ENCODE measurements around the gene ANKRD63. TPM values are rescaled to one million over a fixed set of nuclear protein-coding genes. Genes with fewer than 3 reads are reported as not detected.

ANKRD63 gene
- total RNA-seq, 2 experiments from 2014 or later: 0.37 TPM; not detected in 1

DNA sequence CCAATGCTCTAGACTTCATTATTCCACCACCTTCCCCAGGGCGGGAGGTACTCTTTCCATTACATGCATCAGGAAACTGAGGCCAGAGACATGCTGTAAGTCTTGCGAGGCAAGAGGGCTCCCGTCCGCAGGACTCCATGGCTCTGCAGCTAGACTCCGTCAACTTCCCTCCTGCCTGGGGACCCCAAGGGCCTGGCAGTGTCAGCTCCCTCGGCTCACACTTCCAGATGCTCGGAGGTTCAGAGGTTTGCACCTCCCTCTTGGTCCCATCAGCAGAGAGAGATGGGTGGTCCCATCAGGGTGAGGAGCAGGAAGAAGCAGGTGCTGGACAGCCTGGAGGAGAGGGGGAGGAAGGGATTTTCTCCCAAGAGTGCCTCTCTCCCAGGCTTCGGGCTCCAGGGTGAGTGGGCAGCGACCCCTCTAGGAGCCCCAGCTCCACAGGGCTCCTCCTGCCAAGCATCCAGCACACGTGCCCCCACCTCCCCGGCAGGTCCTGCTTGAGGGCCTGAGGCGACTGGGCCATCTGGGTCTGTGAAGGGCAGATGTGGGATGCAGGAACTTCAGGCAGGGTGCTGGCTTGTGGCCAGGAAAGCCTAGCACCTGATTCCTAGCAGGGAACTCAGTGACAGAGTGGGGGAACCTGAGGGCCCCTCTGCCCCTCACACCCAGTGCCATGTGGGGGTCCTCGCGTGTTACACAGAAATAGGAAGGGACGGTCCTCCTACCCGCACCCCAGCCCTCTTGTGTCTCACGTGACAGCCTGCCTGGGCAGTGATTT is 34.7 kb downstream of the ANKRD63 start:
- peaks cover 10% of the 10 kb centered on the region for H3K4me1 Mint-ChIP-seq (ENCODE audit: low read depth)
- ChIA-PET CTCF (interaction anchor here (0.6 to 8.1 kb wide), 4 partner anchors 21 to 90 kb away, joined by 3 to 43 read pairs (median 4); no protein-coding TSS in a partner anchor), POLR2A (interaction anchor here (1.2 kb wide), 1 partner anchor 9 kb away, joined by 3 read pairs; the partner anchor contains the start of gene PAK6)
- no peak overlapping the region for H3K27ac Mint-ChIP-seq
- H3K4me3 Mint-ChIP-seq: no peak overlapping the region
- peaks cover 27% of the 10 kb centered on the region for H3K27me3 Mint-ChIP-seq (ENCODE audit: low read depth)
- no peaks in the 10 kb centered on the region for H3K9me3 Mint-ChIP-seq (ENCODE audit: insufficient read depth)
- no peak for ATAC-seq
- H3K36me3 Mint-ChIP-seq (ENCODE audit: low read depth): peaks cover 1% of the 10 kb centered on the region
- DNase-seq: no peak

DNA sequence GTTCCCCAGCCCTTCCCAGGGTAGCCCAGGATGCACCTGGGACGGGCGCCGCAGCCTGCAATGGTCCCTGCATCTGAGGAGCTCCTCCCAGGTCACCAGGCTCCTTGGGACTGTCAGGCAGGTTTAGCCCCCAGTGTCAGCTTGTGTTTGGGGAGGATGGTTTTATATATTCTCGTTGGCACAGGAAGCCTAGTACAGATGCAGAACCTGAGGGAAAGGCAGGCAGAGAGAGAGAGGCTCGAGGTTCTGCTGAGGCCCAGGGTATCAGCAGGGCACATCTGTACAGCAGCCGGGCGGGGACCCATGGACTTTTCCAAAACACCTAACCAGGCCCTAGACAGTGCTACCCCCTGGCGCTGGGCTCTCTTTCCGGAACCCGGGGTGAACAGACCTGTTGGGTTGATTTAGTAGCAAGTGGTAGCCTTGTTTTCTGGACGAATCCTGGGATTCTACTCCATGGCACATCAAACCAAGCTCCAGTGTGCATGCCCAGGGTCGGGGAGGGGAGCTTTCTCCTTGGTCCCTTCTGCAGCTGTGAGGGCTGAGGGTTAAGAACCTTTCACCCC is 35.4 kb downstream of the ANKRD63 start:
- no peak overlapping the region for H3K27ac Mint-ChIP-seq
- H3K4me1 Mint-ChIP-seq (ENCODE audit: low read depth): peaks cover 12% of the 10 kb centered on the region
- H3K4me3 Mint-ChIP-seq: no peak overlapping the region
- no peaks in the 10 kb centered on the region for H3K36me3 Mint-ChIP-seq (ENCODE audit: low read depth)
- ATAC-seq (no peak), DNase-seq (no peak)
- POLR2A ChIA-PET: interaction anchor here (1.2 kb wide), 1 partner anchor 8 kb away, joined by 3 read pairs; the partner anchor contains the start of gene PAK6
- H3K9me3 Mint-ChIP-seq (ENCODE audit: insufficient read depth): no peaks in the 10 kb centered on the region
- CTCF ChIA-PET: interaction anchor here (0.6 to 8.1 kb wide), 4 partner anchors 21 to 90 kb away, joined by 3 to 43 read pairs (median 4); no protein-coding TSS in a partner anchor
- peaks cover 23% of the 10 kb centered on the region for H3K27me3 Mint-ChIP-seq (ENCODE audit: low read depth)

- Mint-ChIP-seq H3K36me3 (ENCODE audit: low read depth) (no peaks in the 10 kb centered on the region), H3K27ac (no peak overlapping the region), H3K4me1 (ENCODE audit: low read depth) (peaks cover 13% of the 10 kb centered on the region), H3K9me3 (ENCODE audit: insufficient read depth) (no peaks in the 10 kb centered on the region), H3K27me3 (ENCODE audit: low read depth) (peaks cover 19% of the 10 kb centered on the region), H3K4me3 (no peak overlapping the region)
- CTCF ChIA-PET: interaction anchor here (1.1 to 8.1 kb wide), 4 partner anchors 20 to 91 kb away, joined by 3 to 43 read pairs (median 10); no protein-coding TSS in a partner anchor
- no peak for DNase-seq
- no peak for ATAC-seq
- POLR2A ChIA-PET: interaction anchor here (0.9 kb wide), 1 partner anchor 19 kb away, joined by 3 read pairs; no protein-coding TSS in a partner anchor
Measured at GRCh38 chr15:40246496-40247280, 36.2 kb downstream of the ANKRD63 start.

DNA sequence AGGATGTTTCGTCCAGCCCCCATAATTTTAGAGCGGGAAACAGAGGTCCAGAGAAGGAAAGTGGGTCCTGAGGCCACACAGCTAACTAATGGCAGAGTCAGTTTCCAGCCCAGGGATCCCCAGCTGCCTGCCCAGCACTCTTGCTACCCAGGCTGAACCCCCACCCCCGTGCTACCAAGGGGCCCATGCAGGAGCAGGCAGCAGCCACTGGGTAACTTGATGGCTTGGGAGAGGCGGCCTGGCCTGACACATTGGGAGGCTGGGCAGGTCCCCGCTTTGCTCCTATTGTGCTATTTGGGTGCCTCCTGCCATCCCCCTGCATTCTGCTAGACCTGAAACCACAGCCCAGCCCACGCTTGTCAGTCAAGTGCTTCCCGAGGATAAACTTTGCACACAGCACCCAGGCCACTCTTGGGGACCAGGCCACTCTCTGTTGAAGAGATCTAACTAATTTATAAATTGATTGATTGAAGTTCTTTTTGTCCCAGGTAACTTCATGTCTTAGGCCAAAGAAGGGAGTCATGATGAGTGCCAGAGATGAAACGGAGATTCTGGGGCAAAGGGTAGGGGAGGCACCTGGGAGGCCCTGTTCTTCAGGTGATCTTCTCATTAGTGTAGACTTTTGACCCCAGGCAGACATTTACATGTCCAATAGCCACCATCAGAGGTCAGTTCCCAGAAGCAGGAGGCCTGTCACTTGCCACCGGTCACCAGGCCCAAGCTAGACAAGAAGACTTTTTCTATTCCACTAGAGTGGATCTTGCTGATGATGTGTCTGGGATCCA is 37.0 kb downstream of the ANKRD63 start:
- Mint-ChIP-seq H3K4me3 (no peak overlapping the region), H3K36me3 (ENCODE audit: low read depth) (no peaks in the 10 kb centered on the region), H3K9me3 (ENCODE audit: insufficient read depth) (no peaks in the 10 kb centered on the region), H3K27ac (no peak overlapping the region), H3K27me3 (ENCODE audit: low read depth) (peaks cover 14% of the 10 kb centered on the region), H3K4me1 (ENCODE audit: low read depth) (peaks cover 13% of the 10 kb centered on the region)
- ATAC-seq: no peak
- CTCF ChIA-PET: interaction anchor here (4.5 to 8.1 kb wide), 2 partner anchors 28 kb away, joined by 16 to 43 read pairs; no protein-coding TSS in a partner anchor
- no peak for DNase-seq
- POLR2A ChIA-PET: interaction anchor here (0.9 kb wide), 1 partner anchor 18 kb away, joined by 3 read pairs; no protein-coding TSS in a partner anchor

- no peaks in the 10 kb centered on the region for H3K9me3 Mint-ChIP-seq (ENCODE audit: insufficient read depth)
- no peak overlapping the region for H3K27ac Mint-ChIP-seq
- CTCF ChIA-PET: interaction anchor here (0.9 to 8.1 kb wide), 4 partner anchors 25 to 199 kb away, joined by 3 to 43 read pairs (median 10); no protein-coding TSS in a partner anchor
- H3K36me3 Mint-ChIP-seq (ENCODE audit: low read depth): no peaks in the 10 kb centered on the region
- no peak overlapping the region for H3K4me3 Mint-ChIP-seq
- peaks cover 13% of the 10 kb centered on the region for H3K4me1 Mint-ChIP-seq (ENCODE audit: low read depth)
- H3K27me3 Mint-ChIP-seq (ENCODE audit: low read depth): peaks cover 9% of the 10 kb centered on the region
- POLR2A ChIA-PET: no interaction called here
- DNase-seq: no peak
- ATAC-seq: no peak
Measured at GRCh38 chr15:40244961-40245523, 37.8 kb downstream of the ANKRD63 start.

DNA sequence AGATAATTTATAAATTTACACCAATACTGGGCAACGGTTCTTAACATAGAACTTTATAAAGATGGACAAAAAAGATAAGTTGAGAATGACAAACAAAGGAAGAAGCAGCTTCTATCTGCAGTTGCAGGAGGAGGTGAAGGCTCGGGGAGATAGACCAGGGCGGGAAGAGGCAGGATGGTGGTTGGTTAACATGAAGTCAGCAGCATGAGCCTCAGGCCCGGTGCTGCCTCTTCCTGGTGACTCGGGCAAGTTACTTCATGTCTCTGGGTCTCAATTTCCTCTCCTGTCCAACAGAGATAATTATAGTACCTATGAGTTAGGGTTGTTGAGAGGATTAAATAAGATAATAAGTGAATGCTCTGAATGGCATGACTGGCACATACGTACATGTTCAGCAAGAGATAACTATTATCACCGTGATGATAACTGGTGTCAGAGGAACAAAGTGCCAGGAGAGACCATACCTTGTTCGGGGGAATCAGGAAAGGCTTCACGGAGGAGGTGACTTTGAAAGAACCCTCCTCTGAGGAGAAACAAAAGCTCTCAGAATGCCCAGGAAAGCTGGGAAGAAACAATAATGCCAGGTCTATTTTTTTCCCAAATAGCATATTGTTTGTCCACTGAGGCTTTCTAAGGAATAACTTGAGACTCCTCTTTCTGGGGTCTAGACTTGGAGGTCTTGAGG is 39.6 kb downstream of the ANKRD63 start:
- H3K27me3 Mint-ChIP-seq (ENCODE audit: low read depth): peaks cover 10% of the 10 kb centered on the region
- ATAC-seq (no peak), DNase-seq (no peak)
- no peak overlapping the region for H3K4me3 Mint-ChIP-seq
- no peaks in the 10 kb centered on the region for H3K36me3 Mint-ChIP-seq (ENCODE audit: low read depth)
- ChIA-PET CTCF (interaction anchor here (1.1 to 8.1 kb wide), 5 partner anchors 11 to 198 kb away, joined by 3 to 43 read pairs (median 4); no protein-coding TSS in a partner anchor), POLR2A (no interaction called here)
- H3K27ac Mint-ChIP-seq: no peak overlapping the region
- H3K4me1 Mint-ChIP-seq (ENCODE audit: low read depth): peaks cover 24% of the 10 kb centered on the region
- H3K9me3 Mint-ChIP-seq (ENCODE audit: insufficient read depth): no peaks in the 10 kb centered on the region

- Mint-ChIP-seq H3K27me3 (ENCODE audit: low read depth) (peaks cover 17% of the 10 kb centered on the region), H3K4me3 (no peak overlapping the region), H3K9me3 (ENCODE audit: insufficient read depth) (no peaks in the 10 kb centered on the region), H3K36me3 (ENCODE audit: low read depth) (no peaks in the 10 kb centered on the region), H3K27ac (no peak overlapping the region), H3K4me1 (ENCODE audit: low read depth) (peaks cover 26% of the 10 kb centered on the region)
- POLR2A ChIA-PET: no interaction called here
- ATAC-seq (no peak), DNase-seq (no peak)
- CTCF ChIA-PET: interaction anchor here (1.1 to 8.1 kb wide), 5 partner anchors 12 to 37 kb away, joined by 3 to 43 read pairs (median 4); no protein-coding TSS in a partner anchor
Measured at GRCh38 chr15:40242601-40243000, 40.3 kb downstream of the ANKRD63 start.

DNA sequence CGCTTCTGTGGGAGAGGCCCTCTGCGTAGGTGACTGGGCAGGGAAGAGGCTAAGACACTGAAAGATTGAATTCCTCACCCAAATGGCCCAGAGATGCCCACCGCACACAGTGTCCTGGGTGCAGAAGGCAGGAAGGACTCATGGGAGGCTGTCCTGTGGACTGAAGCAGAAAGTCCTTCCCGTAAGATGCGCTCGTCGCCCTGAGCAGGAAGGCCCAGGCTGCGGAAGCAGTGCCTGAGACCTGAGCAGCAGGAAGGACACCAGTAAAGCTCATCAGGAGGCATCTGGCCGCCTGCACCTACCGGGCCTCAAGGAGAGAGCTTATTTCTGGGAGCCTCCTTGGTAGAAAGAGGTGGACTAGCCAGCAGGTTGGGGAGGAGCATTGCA is 40.7 kb downstream of the ANKRD63 start:
- POLR2A ChIA-PET: no interaction called here
- no peaks in the 10 kb centered on the region for H3K9me3 Mint-ChIP-seq (ENCODE audit: insufficient read depth)
- no peak for ATAC-seq
- no peaks in the 10 kb centered on the region for H3K36me3 Mint-ChIP-seq (ENCODE audit: low read depth)
- no peak overlapping the region for H3K27ac Mint-ChIP-seq
- CTCF ChIA-PET: interaction anchor here (1.1 to 8.1 kb wide), 5 partner anchors 11 to 37 kb away, joined by 3 to 43 read pairs (median 4); no protein-coding TSS in a partner anchor
- H3K4me3 Mint-ChIP-seq: no peak overlapping the region
- peaks cover 26% of the 10 kb centered on the region for H3K4me1 Mint-ChIP-seq (ENCODE audit: low read depth)
- peaks cover 17% of the 10 kb centered on the region for H3K27me3 Mint-ChIP-seq (ENCODE audit: low read depth)
- no peak for DNase-seq

DNA sequence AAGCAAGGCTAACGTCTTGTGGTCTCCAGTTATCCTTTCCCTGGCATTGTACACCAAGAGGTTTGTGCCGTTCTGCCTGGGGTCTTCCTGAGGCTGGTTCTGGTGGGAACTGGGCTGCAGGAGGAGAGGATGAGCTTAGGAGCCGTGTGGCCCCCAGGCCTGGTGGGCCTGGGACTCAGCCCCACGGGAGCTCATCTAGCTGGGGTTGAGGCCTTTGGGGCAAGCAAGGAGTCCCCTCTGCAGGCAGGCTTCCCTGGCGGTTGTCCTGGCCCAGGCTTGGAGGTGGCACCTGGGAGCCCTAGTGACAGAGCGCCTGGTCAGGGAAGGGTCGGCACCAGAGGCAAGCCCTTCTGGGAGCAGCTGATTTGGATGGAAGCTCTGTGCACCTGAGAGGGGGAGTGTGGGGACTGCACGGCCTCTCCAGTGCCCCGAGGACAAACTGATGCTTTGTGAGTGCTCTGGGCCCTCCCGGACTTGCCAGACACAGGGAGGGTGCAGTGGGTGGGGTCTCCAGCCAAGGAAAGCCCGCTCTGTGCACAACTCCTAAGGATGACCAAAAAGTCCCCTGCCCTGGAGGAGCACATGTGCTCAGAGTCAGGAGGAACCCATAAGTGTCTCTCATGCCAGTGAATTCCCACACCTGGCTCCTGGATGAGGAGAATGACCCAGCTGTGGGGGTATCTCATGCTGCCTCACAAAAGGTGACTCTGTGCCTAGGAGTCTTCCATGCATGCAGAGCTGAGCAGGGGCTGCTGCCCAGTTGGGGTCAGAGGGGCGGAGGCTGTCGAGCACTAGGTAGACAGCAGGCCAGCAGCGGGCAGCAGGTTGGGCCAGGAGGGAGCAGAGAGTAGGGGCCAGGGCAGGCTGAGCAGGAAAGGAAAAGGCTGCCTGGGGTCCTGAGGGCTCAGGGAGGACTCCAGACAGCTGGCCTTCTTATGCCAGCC is 41.3 kb downstream of the ANKRD63 start:
- CTCF ChIA-PET: interaction anchor here (1.1 to 8.1 kb wide), 6 partner anchors 10 to 84 kb away, joined by 3 to 43 read pairs (median 4); no protein-coding TSS in a partner anchor
- peaks cover 26% of the 10 kb centered on the region for H3K4me1 Mint-ChIP-seq (ENCODE audit: low read depth)
- H3K4me3 Mint-ChIP-seq: no peak overlapping the region
- no peaks in the 10 kb centered on the region for H3K9me3 Mint-ChIP-seq (ENCODE audit: insufficient read depth)
- ATAC-seq (no peak), DNase-seq (no peak)
- POLR2A ChIA-PET: interaction anchor here (1.3 kb wide), 1 partner anchor 13 kb away, joined by 3 read pairs; no protein-coding TSS in a partner anchor
- peaks cover 17% of the 10 kb centered on the region for H3K27me3 Mint-ChIP-seq (ENCODE audit: low read depth)
- H3K27ac Mint-ChIP-seq: no peak overlapping the region
- no peaks in the 10 kb centered on the region for H3K36me3 Mint-ChIP-seq (ENCODE audit: low read depth)
